Endothelial cell of umbilical vein (primary cell): ENCODE measurements around the gene DPYD.

Source experiments
- EZH2 ChIP-seq: IDR thresholded peaks from 2 replicates; pipeline ENCODE4 v1.6.1; 2012; ENCODE audit warnings: borderline replicate concordance, low read depth, mild to moderate bottlenecking, moderate library complexity, low read length, inconsistent platforms; ENCODE audit not compliant: severe bottlenecking
- FOS ChIP-seq: IDR thresholded peaks from 2 replicates; pipeline ENCODE4 v1.6.1; 2011; ENCODE audit warnings: mild to moderate bottlenecking, low read length, moderate library complexity, borderline replicate concordance; ENCODE audit not compliant: insufficient read depth
- GATA2 ChIP-seq: IDR thresholded peaks from 2 replicates; pipeline ENCODE4 v1.7.0; 2011; ENCODE audit warnings: low read depth, mild to moderate bottlenecking, moderate library complexity, mixed read lengths, low read length; ENCODE audit not compliant: insufficient read length, insufficient read depth
- JUN ChIP-seq: IDR thresholded peaks from 2 replicates; pipeline ENCODE4 v1.6.1; 2011; ENCODE audit warnings: borderline replicate concordance, low read depth; ENCODE audit not compliant: insufficient read length, insufficient read depth
- MYC ChIP-seq: IDR thresholded peaks from one replicate; pipeline ENCODE4 v1.6.1; 2011; ENCODE audit warnings: mild to moderate bottlenecking, low read depth, low read length
- POLR2A ChIP-seq: IDR thresholded peaks from 2 replicates; pipeline ENCODE4 v1.6.1; 2012; ENCODE audit warnings: low read depth, mild to moderate bottlenecking, control low read depth, low read length
- POLR2AphosphoS5 ChIP-seq: IDR thresholded peaks from 2 replicates; pipeline ENCODE4 v1.6.1; 2012; ENCODE audit warnings: low read depth, mild to moderate bottlenecking, control low read depth, low read length, moderate library complexity; ENCODE audit not compliant: insufficient read depth
- TF ChIP-seq, protein P1 (sequence below), 2 donors: IDR thresholded peaks; 1 replicate in 1 of 2; 2 replicates in 1 of 2; pipeline ENCODE4 v1.5.1; 2011; ENCODE audit warnings: low read length in 2 of 2, mild to moderate bottlenecking in 2 of 2, moderate library complexity in 2 of 2, control low read depth in 1 of 2, inconsistent platforms in 1 of 2, low read depth in 1 of 2; ENCODE audit not compliant: insufficient read depth in 1 of 2; ENCODE audit errors: extremely low read depth in 1 of 2
- TF ChIP-seq, protein P2 (sequence below): IDR thresholded peaks from 2 replicates; pipeline ENCODE4 v1.6.1; 2011; ENCODE audit not compliant: insufficient read depth, insufficient read length

DNA sequence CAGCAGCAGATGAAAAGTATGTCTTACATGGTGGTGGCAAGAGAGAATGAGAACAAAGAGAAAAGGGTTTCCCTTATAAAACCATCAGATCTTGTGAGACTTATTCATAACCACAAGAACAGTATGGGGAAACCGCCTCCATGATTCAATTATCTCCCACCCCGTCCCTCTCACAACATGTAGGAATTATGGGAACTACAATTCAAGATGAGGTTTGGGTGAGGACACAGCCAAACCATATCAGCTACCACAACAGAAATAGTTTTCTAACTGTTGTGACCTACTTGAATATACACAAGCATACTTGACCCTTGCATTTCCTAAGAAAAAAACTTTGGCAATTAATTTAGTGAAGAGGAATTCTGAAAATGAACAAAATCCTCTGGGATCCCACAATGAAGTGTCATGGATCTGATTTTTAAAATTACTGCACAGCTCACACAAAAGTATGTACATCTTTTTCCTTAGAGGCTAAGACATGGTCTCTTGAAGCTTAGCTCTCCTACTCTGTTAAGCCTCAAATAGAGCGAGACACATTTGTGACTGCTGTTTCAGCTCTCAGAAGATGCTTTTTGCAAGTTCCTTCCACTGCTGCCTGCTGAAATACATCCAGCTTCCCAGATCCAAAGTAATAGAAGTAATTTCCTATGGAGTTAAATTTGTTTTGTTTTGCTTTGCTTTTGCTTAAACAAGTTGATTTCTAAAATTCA lies 265.8 kb downstream of the DPYD start:
- no peak for TF ChIP-seq JUN
- no peak for TF ChIP-seq POLR2A
- TF ChIP-seq, protein P1, sequence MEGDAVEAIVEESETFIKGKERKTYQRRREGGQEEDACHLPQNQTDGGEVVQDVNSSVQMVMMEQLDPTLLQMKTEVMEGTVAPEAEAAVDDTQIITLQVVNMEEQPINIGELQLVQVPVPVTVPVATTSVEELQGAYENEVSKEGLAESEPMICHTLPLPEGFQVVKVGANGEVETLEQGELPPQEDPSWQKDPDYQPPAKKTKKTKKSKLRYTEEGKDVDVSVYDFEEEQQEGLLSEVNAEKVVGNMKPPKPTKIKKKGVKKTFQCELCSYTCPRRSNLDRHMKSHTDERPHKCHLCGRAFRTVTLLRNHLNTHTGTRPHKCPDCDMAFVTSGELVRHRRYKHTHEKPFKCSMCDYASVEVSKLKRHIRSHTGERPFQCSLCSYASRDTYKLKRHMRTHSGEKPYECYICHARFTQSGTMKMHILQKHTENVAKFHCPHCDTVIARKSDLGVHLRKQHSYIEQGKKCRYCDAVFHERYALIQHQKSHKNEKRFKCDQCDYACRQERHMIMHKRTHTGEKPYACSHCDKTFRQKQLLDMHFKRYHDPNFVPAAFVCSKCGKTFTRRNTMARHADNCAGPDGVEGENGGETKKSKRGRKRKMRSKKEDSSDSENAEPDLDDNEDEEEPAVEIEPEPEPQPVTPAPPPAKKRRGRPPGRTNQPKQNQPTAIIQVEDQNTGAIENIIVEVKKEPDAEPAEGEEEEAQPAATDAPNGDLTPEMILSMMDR (IDR thresholded peaks at IDR 0.05; ENCODE audit: extremely low read depth in 1 of 2, insufficient read depth in 1 of 2, low read depth in 1 of 2, low read length in 2 of 2), result no peak
- TF ChIP-seq, protein P2, sequence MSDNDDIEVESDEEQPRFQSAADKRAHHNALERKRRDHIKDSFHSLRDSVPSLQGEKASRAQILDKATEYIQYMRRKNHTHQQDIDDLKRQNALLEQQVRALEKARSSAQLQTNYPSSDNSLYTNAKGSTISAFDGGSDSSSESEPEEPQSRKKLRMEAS, result no peak
- TF ChIP-seq POLR2AphosphoS5, result no peak
- no peak for TF ChIP-seq MYC
- no peak for TF ChIP-seq EZH2
- TF ChIP-seq FOS, result no peak
- no peak for TF ChIP-seq GATA2
